Astrocyte of the spinal cord (primary cell): ENCODE measurements around the gene CCDC187.

ENCODE experiments used
- DNase-seq: peaks from one replicate; pipeline ENCODE4 v3.0.0; 2011; ENCODE audit warnings: low read depth, low spot score
- H3K4me3 ChIP-seq: 2 replicates; pipeline ENCODE4 v1.5.1; 2011; ENCODE audit warnings: low read depth, mild to moderate bottlenecking, low read length, moderate library complexity
- in situ Hi-C: cut with HindIII; loops from 2 replicates; pipeline ENCODE4 v1.10.0; 2017; ENCODE audit warnings: low sequenced_read_pairs
- TF ChIP-seq, protein P1 (sequence below): IDR thresholded peaks from 2 replicates; pipeline ENCODE4 v1.5.1; 2012; ENCODE audit warnings: low read depth, mild to moderate bottlenecking, low read length, inconsistent platforms

The CCDC187 gene

DNA sequence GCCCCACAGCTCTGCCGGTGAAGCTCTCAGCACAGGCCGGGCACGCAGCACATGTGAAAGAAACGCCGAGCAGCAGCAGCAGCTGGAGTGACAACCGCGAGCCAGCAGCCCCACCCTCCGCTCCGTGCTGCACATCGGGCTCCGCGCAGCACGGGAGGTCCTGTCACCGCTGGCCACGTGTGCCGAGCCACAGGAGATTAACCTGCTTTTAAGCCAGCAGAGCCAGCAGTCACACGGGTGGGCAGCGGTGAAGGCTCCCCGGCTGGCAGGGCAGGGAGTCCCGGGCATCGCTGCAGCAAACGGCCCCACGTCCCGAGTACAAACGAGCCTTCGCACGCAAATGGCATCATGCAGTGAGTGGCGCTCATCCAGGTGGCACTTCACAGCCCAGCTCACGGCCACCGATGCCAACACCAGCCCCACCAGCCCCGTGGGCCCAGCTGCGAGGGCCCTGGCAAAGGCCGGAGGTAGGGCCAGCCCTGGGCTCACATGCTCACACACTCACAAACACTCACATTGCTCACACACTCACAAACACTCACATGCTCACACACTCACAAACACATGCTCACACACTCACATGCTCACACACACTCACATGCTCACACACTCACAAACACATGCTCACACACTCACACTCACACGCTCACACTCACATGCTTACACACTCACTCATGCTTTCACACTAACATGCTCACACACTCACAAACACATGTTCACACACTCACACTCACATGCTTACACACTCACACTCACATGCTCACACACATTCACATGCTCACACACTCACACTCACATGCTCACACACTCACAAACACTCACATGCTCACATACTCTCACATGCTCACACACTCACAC, 11.1 kb downstream of the CCDC187 start:
- no peak overlapping the region for H3K4me3 ChIP-seq
- TF ChIP-seq, protein P1, sequence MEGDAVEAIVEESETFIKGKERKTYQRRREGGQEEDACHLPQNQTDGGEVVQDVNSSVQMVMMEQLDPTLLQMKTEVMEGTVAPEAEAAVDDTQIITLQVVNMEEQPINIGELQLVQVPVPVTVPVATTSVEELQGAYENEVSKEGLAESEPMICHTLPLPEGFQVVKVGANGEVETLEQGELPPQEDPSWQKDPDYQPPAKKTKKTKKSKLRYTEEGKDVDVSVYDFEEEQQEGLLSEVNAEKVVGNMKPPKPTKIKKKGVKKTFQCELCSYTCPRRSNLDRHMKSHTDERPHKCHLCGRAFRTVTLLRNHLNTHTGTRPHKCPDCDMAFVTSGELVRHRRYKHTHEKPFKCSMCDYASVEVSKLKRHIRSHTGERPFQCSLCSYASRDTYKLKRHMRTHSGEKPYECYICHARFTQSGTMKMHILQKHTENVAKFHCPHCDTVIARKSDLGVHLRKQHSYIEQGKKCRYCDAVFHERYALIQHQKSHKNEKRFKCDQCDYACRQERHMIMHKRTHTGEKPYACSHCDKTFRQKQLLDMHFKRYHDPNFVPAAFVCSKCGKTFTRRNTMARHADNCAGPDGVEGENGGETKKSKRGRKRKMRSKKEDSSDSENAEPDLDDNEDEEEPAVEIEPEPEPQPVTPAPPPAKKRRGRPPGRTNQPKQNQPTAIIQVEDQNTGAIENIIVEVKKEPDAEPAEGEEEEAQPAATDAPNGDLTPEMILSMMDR = no peak
- DNase-seq = no peak
- in situ Hi-C loops = no loop called here

DNA sequence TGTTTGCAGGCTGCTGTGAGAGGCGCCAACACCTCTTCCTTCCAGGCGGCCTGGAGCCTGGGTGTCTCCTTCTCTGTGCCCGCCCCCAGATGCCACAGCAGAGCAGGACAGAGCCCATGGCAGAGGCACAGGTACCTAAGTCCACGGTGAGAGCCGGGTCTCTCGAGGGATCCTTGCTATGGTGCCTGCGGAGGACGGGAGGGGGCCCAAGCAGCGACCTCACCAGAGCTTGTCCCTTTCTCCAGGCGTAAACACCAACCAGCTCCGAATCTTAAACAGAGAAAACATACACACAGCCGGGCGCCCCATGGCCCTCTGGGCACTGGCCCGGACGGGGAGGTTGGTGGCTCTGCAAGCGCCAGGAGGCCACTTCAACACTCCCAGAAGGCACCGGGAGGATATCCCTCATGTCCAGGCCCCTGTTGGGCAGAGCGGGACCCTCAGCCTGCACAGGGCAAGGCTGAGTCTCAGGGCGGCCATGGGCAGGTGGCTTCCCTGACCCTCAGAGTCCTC, 11.8 kb downstream of the CCDC187 start:
- no peak overlapping the region for H3K4me3 ChIP-seq
- DNase-seq = no peak
- in situ Hi-C loops = no loop called here
- TF ChIP-seq, protein P1 = no peak

DNA sequence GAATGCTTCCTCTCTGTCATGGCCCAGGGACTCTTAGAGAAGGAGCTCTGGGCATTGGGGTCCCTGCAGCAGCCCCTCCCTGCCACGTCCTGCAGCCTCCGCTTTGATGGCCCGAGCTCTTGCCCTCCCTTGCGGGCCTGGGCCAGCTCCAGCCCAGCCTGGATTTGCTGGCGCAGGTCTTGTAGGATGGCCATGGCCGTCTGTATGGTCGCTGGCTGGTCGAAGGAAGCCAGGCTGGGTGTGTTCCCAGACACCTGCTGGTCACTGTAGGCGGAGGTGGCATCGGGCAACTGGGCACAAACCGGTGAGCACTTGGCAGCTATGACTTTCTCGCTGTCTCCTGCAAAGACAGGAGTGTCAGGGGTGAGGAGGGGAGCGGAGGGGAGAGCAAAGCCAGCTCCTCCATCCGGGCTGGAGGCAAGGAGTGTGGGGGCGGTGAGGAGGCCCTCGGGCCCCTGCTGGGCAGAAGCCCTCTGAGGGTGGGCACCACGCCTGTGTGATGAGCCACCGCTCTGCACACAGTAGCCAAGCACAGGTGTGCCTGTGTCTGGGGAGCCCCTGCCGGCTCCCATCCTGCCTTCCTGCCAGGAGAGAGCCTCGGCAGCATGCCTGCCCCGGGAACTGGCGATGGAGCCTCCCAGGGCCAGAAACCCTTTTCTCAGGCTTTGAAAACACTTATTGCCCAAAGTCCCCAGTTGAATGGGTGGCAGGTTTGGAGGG, 12.4 kb downstream of the CCDC187 start:
- TF ChIP-seq, protein P1 = no peak
- no peak for DNase-seq
- in situ Hi-C loops = no loop called here
- H3K4me3 ChIP-seq = no peak overlapping the region

DNA sequence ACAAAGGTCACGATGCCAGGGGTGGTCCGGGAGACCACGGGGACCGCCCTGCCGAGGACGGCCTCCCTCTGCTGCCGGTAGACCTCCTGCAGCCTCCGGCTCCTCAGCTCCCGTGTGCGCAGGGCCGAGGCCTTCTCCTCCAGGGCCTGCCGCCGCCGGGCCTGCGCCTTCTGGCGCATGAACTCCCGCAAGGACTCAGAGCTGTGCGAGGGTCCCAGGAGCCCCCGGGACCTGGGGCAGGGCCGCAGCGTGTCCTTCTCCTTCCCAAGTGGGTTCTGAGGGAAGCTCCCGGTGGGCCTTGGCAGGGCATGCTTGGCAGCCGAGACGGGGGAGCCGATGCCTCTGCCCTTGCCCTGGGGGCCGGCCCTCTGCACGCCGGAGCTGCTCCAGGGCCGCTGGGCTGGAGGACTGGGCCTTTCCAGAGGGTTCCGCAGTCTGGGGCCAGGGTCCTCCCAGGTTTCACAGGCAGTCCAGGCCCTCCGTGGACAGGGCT, 13.3 kb downstream of the CCDC187 start:
- H3K4me3 ChIP-seq = no peak overlapping the region
- TF ChIP-seq, protein P1 = no peak
- DNase-seq = no peak
- in situ Hi-C loops = no loop called here

DNA sequence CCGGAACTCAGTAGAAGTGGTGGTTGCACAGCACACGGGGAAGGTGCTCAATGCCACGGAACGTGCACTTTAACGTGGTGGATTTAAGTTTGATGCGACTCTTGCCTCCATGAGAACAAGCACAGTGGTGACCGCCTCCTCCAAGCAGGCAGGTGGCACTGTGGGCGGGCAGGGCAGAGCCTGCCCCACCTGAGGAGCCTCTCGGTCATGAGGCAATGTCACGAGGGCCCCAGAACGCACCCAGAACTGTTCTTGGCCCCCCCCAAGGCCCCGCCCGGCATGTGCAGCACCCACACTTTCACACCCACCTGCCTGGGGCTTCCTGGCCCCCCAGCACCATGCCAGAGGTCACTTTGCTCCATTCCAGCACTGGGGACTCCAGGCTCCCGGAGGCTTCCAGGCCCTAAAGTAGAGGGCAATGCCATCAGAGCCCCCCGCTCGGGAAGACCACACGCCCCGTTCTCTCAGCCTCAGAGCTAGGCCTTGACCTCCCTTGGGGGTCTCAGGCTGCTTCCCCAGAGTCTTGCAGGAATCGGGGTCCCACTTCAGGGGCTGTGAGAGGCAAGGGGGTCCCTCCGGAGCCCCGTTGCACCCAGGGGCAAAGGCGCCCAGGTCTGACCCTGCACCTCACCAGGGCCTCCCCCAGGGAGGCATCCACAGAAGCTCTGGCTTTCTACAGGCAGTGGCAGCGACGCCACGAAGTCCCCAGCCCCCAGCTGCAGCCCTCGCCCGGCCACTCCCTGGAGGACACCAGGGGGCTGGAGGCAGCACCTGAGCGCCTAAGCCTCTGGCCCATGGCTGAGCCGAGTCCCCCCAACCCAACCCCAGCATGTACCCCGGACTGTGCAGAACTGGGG, 14.0 kb downstream of the CCDC187 start:
- DNase-seq = no peak
- TF ChIP-seq, protein P1 = no peak
- no peak overlapping the region for H3K4me3 ChIP-seq
- in situ Hi-C loops = no loop called here
